Measurements from ENCODE around the gene PRICKLE2.

GRCh38 chr3:64242435-64242834 lies 17.2 kb upstream of the PRICKLE2 start:
- TF ChIP-seq CTCF (IDR thresholded peaks at IDR 0.05; ENCODE audit: poor library complexity) = no peak
- TF ChIP-seq EZH2phosphoT487 (IDR thresholded peaks at IDR 0.05; ENCODE audit: low read depth, severe bottlenecking, unreplicated experiment) = no peak

Data from hepatocyte (in vitro differentiated cells).